ENCODE data around the gene GLOD4.
"Not testable (repeated sequence)": the region's sequence is repeated elsewhere in the genome, so short reads cannot be mapped to it uniquely, and the experiment has no call there.

GLOD4 gene

GRCh38 chr17:752620-753219 is 29.4 kb downstream of the GLOD4 start:
- peak overlapping the region; percentile 13 for H2BK5ac ChIP-seq (ENCODE audit: low read length)
- no peak overlapping the region for H3K23ac ChIP-seq (ENCODE audit: low read length)
- no peak overlapping the region for H3K27ac ChIP-seq (ENCODE audit: low read depth, low read length)
- peak overlapping the region; percentile 43 for H3K4me2 ChIP-seq (ENCODE audit: low read length)
- H4K5ac ChIP-seq (ENCODE audit: low read length): no peak overlapping the region
- H3K18ac ChIP-seq (ENCODE audit: low read length): peak overlapping the region; percentile 73
- H3K9ac ChIP-seq (ENCODE audit: low read length): peak overlapping the region; percentile 74
- peaks cover 28% of the 10 kb centered on the region for H3K79me2 ChIP-seq (ENCODE audit: control insufficient read depth, insufficient read depth, low read length)
- H2BK15ac ChIP-seq (replicated peaks; ENCODE audit: low read depth): no peak overlapping the region
- peaks cover 2% of the 10 kb centered on the region for H3K4me1 ChIP-seq (ENCODE audit: control insufficient read depth, low read depth, low read length)
- peaks cover 12% of the 10 kb centered on the region for H3K79me1 ChIP-seq (ENCODE audit: low read length)
- H3K4ac ChIP-seq (ENCODE audit: low read depth, low read length): peak overlapping the region; percentile 75
- H3K56ac ChIP-seq (ENCODE audit: low read length): peak overlapping the region; percentile 95
- DNase-seq: peak; percentile 56
- WGBS (ENCODE audit: extremely low coverage, insufficient coverage, low lambda C conversion rate): no CpG with 5 or more reads among the region's 43 CpGs
- H2AK5ac ChIP-seq (ENCODE audit: low read length): no peak overlapping the region
- H3K27me3 ChIP-seq (ENCODE audit: insufficient read depth, low read length, poor library complexity): no peaks in the 10 kb centered on the region
- peak overlapping the region; percentile 58 for H4K8ac ChIP-seq (ENCODE audit: low read depth, low read length)
- H3K4me3 ChIP-seq (ENCODE audit: low read length): no peak overlapping the region
- H3K36me3 ChIP-seq (ENCODE audit: control insufficient read depth, insufficient read depth, low read length): peaks cover 1% of the 10 kb centered on the region
- H2BK120ac ChIP-seq (ENCODE audit: low read depth, low read length): no peak overlapping the region

DNA sequence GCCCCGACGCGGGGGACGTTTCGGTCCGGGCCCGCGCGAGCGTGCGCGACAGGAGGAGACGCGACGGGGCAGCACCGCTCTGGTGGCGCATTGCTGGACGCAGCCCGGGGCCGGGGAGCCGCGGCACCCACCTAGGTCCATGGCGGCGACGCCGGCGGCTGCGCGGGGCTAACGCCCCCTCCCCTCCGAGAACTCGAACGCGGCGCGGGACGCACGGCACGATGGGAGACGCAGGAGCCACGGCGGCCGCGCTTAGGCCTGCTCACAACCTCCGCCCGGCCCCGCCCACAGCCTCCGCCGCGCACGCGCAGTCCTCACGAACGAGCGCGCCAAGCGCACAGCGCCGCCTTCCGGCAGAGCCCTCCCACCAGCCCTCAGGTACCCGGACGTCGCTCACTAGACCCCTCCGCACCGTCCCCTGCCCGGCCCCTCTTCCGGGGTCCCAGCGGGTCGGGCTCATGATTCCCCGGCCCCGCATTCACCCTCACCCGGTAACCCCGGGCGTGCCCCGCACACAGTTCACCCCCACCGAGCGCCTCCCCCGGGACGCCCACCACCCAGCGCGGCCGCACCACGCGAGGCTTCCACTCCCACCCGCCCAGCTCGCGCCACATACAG is 30.0 kb downstream of the GLOD4 start, which contains the start of gene GEMIN4:
Gene GEMIN4 (minus strand): TSS at position 263 of the 618 bp plus-strand sequence. CDS start 122 bp downstream, at position 141.
- Histone ChIP-seq H4K5ac (ENCODE audit: low read length) (no peak within 1 kb of the TSS), H3K27me3 (ENCODE audit: insufficient read depth, low read length, poor library complexity) (no peaks in the 10 kb centered on the region), H3K4me2 (ENCODE audit: low read length) (peak within 1 kb of the TSS; percentile 53), H3K4me1 (ENCODE audit: control insufficient read depth, low read depth, low read length) (peaks cover 2% of the 10 kb centered on the region), H2BK5ac (ENCODE audit: low read length) (peak within 1 kb of the TSS; percentile 70), H2BK120ac (ENCODE audit: low read depth, low read length) (no peak within 1 kb of the TSS), H3K18ac (ENCODE audit: low read length) (peak within 1 kb of the TSS; percentile 94), H2BK15ac (replicated peaks; ENCODE audit: low read depth) (no peak within 1 kb of the TSS), H3K4me3 (ENCODE audit: low read length) (peak within 1 kb of the TSS; percentile 65), H4K8ac (ENCODE audit: low read depth, low read length) (peak within 1 kb of the TSS; percentile 58), H2AK5ac (ENCODE audit: low read length) (no peak within 1 kb of the TSS), H3K36me3 (ENCODE audit: control insufficient read depth, insufficient read depth, low read length) (peaks cover 6% of the 10 kb centered on the region), H3K23ac (ENCODE audit: low read length) (peak within 1 kb of the TSS; percentile 90), H3K9ac (ENCODE audit: low read length) (peak within 1 kb of the TSS; percentile 85), H3K27ac (ENCODE audit: low read depth, low read length) (no peak within 1 kb of the TSS), H3K79me1 (ENCODE audit: low read length) (peaks cover 12% of the 10 kb centered on the region), H3K56ac (ENCODE audit: low read length) (peak within 1 kb of the TSS; percentile 95), H3K4ac (ENCODE audit: low read depth, low read length) (peak within 1 kb of the TSS; percentile 95), H3K79me2 (ENCODE audit: control insufficient read depth, insufficient read depth, low read length) (peaks cover 31% of the 10 kb centered on the region)
- peak; percentile 94 for DNase-seq
- no CpG with 5 or more reads among the region's 87 CpGs for WGBS (ENCODE audit: extremely low coverage, insufficient coverage, low lambda C conversion rate)

DNA sequence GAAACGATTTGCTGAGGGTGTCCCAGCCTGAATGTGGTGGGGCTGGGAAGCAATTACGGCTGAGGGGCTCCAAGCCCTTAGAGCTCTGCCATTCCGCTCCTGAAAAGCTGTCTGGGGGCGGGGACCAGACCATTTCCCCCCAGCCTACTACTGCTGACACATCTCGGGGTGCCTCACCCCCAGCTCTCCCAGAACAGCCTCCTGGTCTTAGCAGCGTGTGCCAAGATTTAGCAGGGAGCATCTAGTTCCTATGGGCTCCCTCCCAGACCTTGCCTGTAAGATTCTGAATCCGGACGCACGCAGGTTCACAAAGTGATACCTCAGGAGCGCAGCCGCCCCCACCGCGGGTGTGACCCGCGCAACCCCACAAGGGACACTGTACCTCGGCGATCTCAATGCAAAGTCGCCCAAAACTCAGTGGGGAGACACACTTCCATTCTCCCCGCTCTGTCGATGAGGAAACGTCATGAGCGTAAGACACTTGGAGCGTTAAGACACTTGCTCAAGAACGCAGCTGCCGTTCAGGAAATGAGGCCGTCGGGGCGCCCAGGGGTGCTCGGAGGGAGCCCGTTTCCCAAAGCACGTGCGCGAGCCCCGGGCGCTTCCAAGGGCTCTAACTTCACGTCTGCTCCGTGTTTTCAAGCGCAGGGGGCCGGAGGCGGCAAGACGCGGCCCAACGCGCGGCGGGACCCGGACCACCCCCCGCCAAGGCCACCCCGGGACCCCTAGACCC is 30.6 kb downstream of the GLOD4 start:
- H3K4me2 ChIP-seq (ENCODE audit: low read length): peak overlapping the region; percentile 53
- H3K9ac ChIP-seq (ENCODE audit: low read length): peak overlapping the region; percentile 85
- H3K4me3 ChIP-seq (ENCODE audit: low read length): peak overlapping the region; percentile 65
- no peaks in the 10 kb centered on the region for H3K27me3 ChIP-seq (ENCODE audit: insufficient read depth, low read length, poor library complexity)
- H4K8ac ChIP-seq (ENCODE audit: low read depth, low read length): no peak overlapping the region
- H3K4me1 ChIP-seq (ENCODE audit: control insufficient read depth, low read depth, low read length): peaks cover 2% of the 10 kb centered on the region
- H3K79me1 ChIP-seq (ENCODE audit: low read length): peaks cover 15% of the 10 kb centered on the region
- WGBS (ENCODE audit: extremely low coverage, insufficient coverage, low lambda C conversion rate): no CpG with 5 or more reads among the region's 49 CpGs
- peak overlapping the region; percentile 90 for H3K23ac ChIP-seq (ENCODE audit: low read length)
- H3K18ac ChIP-seq (ENCODE audit: low read length): peak overlapping the region; percentile 94
- H2BK5ac ChIP-seq (ENCODE audit: low read length): peak overlapping the region; percentile 70
- no peak overlapping the region for H4K5ac ChIP-seq (ENCODE audit: low read length)
- H3K56ac ChIP-seq (ENCODE audit: low read length): peak overlapping the region; percentile 93
- peaks cover 31% of the 10 kb centered on the region for H3K79me2 ChIP-seq (ENCODE audit: control insufficient read depth, insufficient read depth, low read length)
- peaks cover 10% of the 10 kb centered on the region for H3K36me3 ChIP-seq (ENCODE audit: control insufficient read depth, insufficient read depth, low read length)
- H2BK120ac ChIP-seq (ENCODE audit: low read depth, low read length): no peak overlapping the region
- H3K27ac ChIP-seq (ENCODE audit: low read depth, low read length): no peak overlapping the region
- no peak overlapping the region for H2AK5ac ChIP-seq (ENCODE audit: low read length)
- H2BK15ac ChIP-seq (replicated peaks; ENCODE audit: low read depth): no peak overlapping the region
- peak overlapping the region; percentile 95 for H3K4ac ChIP-seq (ENCODE audit: low read depth, low read length)
- no peak for DNase-seq

- no peak overlapping the region for H2BK120ac ChIP-seq (ENCODE audit: low read depth, low read length)
- H3K79me2 ChIP-seq (ENCODE audit: control insufficient read depth, insufficient read depth, low read length): peaks cover 31% of the 10 kb centered on the region
- no peaks in the 10 kb centered on the region for H3K27me3 ChIP-seq (ENCODE audit: insufficient read depth, low read length, poor library complexity)
- H3K4me2 ChIP-seq (ENCODE audit: low read length): peak overlapping the region; percentile 53
- no peak overlapping the region for H3K23ac ChIP-seq (ENCODE audit: low read length)
- no peak overlapping the region for H3K18ac ChIP-seq (ENCODE audit: low read length)
- H3K4ac ChIP-seq (ENCODE audit: low read depth, low read length): no peak overlapping the region
- H4K8ac ChIP-seq (ENCODE audit: low read depth, low read length): no peak overlapping the region
- H3K9ac ChIP-seq (ENCODE audit: low read length): peak overlapping the region; percentile 85
- H3K79me1 ChIP-seq (ENCODE audit: low read length): peaks cover 20% of the 10 kb centered on the region
- no CpG with 5 or more reads among the region's 8 CpGs for WGBS (ENCODE audit: extremely low coverage, insufficient coverage, low lambda C conversion rate)
- no peak overlapping the region for H4K5ac ChIP-seq (ENCODE audit: low read length)
- peaks cover 12% of the 10 kb centered on the region for H3K36me3 ChIP-seq (ENCODE audit: control insufficient read depth, insufficient read depth, low read length)
- H3K56ac ChIP-seq (ENCODE audit: low read length): peak overlapping the region; percentile 93
- DNase-seq: no peak
- H3K27ac ChIP-seq (ENCODE audit: low read depth, low read length): no peak overlapping the region
- peaks cover 2% of the 10 kb centered on the region for H3K4me1 ChIP-seq (ENCODE audit: control insufficient read depth, low read depth, low read length)
- H3K4me3 ChIP-seq (ENCODE audit: low read length): no peak overlapping the region
- H2AK5ac ChIP-seq (ENCODE audit: low read length): no peak overlapping the region
- no peak overlapping the region for H2BK15ac ChIP-seq (replicated peaks; ENCODE audit: low read depth)
- H2BK5ac ChIP-seq (ENCODE audit: low read length): no peak overlapping the region
Observed at GRCh38 chr17:750431-751037, 31.5 kb downstream of the GLOD4 start.

DNA sequence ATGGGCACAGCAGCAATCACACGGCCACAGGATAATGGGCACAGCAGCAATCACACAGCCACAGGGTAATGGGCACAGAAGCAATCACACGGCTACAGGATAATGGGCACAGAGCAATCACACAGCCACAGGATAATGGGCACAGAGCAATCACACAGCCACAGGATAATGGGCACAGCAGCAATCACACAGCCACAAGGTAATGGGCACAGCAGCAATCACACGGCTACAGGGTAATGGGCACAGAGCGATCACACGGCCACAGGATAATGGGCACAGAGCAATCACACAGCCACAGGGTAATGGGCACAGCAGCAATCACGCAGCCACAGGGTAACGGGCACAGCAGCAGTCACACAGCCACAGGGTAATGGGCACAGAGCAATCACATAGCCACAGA is 32.7 kb downstream of the GLOD4 start:
- not testable (repeated sequence) for H2BK120ac ChIP-seq (ENCODE audit: low read depth, low read length); H4K5ac ChIP-seq (ENCODE audit: low read length); H2BK15ac ChIP-seq (replicated peaks; ENCODE audit: low read depth); H3K56ac ChIP-seq (ENCODE audit: low read length); H3K4me3 ChIP-seq (ENCODE audit: low read length); H3K4ac ChIP-seq (ENCODE audit: low read depth, low read length); DNase-seq; H3K9ac ChIP-seq (ENCODE audit: low read length); H2AK5ac ChIP-seq (ENCODE audit: low read length); H3K4me2 ChIP-seq (ENCODE audit: low read length); H3K4me1 ChIP-seq (ENCODE audit: control insufficient read depth, low read depth, low read length); H3K23ac ChIP-seq (ENCODE audit: low read length); H3K18ac ChIP-seq (ENCODE audit: low read length); H3K27me3 ChIP-seq (ENCODE audit: insufficient read depth, low read length, poor library complexity); H2BK5ac ChIP-seq (ENCODE audit: low read length); H4K8ac ChIP-seq (ENCODE audit: low read depth, low read length); H3K27ac ChIP-seq (ENCODE audit: low read depth, low read length)
- Histone ChIP-seq H3K79me2 (ENCODE audit: control insufficient read depth, insufficient read depth, low read length) (peaks cover 31% of the 10 kb centered on the region), H3K79me1 (ENCODE audit: low read length) (peaks cover 23% of the 10 kb centered on the region), H3K36me3 (ENCODE audit: control insufficient read depth, insufficient read depth, low read length) (peaks cover 17% of the 10 kb centered on the region)
- WGBS (ENCODE audit: extremely low coverage, insufficient coverage, low lambda C conversion rate): no CpG with 5 or more reads among the region's 7 CpGs
